Fibroblast of pulmonary artery (primary cell): ENCODE measurements around the gene INSYN1.
"Not testable (repeated sequence)": the region's sequence is repeated elsewhere in the genome, so short reads cannot be mapped to it uniquely, and the experiment has no call there.

Experiments used
- DNase-seq: peaks from one replicate; pipeline ENCODE4 v3.0.0-alpha.2; 2010; ENCODE audit warnings: low read depth
- H3K4me3 ChIP-seq: replicated peaks from 2 replicates; pipeline ENCODE4 v1.5.1; 2011; ENCODE audit warnings: low read depth, mild to moderate bottlenecking, control low read depth, low read length, moderate library complexity
- TF ChIP-seq, protein P1 (sequence below): IDR thresholded peaks from 2 replicates; pipeline ENCODE4 v1.5.1; 2011; ENCODE audit warnings: mild to moderate bottlenecking, control low read depth, low read length, inconsistent platforms; ENCODE audit errors: missing control alignments

Gene INSYN1

DNA sequence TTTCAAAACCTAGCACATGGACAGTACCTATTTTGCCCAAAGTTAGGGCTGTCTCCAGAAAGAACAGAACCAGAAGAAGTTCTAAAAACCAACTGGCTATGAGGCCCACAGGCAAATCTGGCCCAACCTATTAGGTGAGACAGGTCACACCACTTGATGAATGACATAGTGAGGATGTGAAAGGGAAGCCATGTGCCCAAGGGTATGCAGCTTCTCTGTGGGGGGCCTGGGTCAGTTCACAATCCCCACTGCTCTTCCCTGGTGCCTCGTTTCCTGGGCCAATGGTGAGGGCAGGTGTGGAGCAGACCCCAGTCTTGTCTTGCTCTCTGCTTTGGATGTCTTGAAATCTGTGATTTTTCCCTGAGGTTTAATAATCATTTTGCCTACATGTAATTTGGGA, 8.9 kb downstream of the INSYN1 start:
- TF ChIP-seq, protein P1, sequence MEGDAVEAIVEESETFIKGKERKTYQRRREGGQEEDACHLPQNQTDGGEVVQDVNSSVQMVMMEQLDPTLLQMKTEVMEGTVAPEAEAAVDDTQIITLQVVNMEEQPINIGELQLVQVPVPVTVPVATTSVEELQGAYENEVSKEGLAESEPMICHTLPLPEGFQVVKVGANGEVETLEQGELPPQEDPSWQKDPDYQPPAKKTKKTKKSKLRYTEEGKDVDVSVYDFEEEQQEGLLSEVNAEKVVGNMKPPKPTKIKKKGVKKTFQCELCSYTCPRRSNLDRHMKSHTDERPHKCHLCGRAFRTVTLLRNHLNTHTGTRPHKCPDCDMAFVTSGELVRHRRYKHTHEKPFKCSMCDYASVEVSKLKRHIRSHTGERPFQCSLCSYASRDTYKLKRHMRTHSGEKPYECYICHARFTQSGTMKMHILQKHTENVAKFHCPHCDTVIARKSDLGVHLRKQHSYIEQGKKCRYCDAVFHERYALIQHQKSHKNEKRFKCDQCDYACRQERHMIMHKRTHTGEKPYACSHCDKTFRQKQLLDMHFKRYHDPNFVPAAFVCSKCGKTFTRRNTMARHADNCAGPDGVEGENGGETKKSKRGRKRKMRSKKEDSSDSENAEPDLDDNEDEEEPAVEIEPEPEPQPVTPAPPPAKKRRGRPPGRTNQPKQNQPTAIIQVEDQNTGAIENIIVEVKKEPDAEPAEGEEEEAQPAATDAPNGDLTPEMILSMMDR: no peak
- DNase-seq: no peak
- no peak overlapping the region for H3K4me3 ChIP-seq

DNA sequence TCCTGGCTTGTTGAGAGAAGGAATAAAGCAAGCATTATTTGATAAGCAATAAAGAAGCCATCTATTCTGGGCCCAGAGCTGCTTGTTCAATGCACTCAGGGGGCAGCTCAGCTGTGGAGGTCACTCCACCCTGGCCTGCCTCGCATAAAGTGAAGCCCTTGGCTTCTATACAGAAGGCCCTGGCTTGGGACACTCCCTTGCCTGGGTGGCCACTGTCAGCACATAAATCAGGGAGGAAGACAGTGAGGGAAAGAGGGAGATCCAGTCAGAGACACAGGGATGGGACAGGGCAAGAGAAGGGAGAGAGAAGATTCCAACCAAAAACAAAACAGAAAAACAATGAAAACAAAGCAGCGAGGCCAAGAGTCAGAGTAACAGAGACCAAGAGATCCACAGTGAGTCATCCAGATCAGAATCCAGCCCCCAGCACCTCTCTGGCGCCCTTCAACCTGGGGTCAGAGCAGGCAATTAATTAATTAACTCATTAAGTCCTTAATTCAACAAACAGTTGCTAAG, 11.8 kb downstream of the INSYN1 start:
- no peak overlapping the region for H3K4me3 ChIP-seq
- TF ChIP-seq, protein P1: no peak
- DNase-seq: no peak

DNA sequence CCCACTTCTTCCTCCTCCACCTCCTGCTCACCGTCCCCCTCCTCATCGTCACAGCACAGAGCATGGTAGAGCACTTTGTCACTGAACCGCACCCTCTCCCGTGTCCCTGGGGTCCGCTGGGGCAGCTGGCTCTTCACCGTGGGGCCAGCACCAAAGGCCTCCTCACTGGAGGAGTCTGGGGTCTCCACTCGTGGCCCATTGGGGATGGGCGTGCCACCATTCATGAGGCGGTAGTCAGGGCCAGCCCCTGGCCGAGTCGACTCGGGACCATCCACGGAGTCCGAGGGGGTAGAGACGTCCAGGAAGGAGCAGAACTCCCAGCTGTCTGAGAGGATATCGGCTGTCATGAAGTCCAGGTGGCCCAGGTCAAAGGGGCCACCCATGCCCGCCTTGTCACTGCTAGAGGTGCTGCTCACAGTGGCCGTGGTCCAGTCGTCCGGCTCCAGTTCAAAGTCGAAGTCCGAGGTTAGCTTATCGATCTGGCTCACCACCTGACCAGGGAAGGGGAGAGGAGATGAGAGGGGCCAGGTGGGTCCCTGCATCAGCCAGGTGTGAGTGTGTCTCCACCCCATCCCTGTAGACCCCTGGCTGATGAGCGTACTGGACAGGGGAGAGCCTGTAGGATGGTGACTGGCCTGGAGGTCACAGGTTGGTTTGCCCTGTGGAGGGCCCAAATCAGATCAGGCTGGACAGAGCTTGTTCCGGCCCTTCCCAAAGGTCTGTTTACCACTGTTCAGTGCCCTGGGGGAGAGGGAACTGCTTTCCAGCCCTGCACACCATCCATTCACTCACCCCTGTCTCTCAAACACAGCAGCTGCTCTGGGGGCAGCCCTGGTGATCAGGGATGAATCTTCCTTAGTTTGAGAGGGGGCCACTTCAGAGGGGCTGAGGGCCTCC, 12.8 kb downstream of the INSYN1 start:
- TF ChIP-seq, protein P1: no peak
- no peak for DNase-seq
- H3K4me3 ChIP-seq: no peak overlapping the region

DNA sequence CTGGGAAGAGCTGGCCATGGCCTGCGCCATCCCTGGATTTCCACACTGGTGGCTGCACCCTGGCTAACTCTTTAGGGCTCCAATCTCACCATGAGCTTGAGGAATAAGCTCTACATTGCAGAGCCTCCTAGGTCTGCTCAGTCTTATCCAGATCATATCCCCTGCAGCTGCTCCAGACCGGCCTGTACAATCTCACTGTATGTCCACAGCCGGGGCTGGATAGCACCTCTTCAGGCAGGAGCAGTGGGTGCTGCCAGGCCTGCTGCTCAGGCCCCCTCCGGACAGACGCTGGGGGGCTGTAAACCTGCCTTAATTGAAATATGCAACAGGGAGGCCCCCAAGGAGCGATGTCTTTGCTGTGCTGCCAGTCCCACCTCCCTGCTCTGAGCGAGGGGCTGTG, 15.6 kb downstream of the INSYN1 start:
- no peak for DNase-seq
- TF ChIP-seq, protein P1: no peak
- no peak overlapping the region for H3K4me3 ChIP-seq

DNA sequence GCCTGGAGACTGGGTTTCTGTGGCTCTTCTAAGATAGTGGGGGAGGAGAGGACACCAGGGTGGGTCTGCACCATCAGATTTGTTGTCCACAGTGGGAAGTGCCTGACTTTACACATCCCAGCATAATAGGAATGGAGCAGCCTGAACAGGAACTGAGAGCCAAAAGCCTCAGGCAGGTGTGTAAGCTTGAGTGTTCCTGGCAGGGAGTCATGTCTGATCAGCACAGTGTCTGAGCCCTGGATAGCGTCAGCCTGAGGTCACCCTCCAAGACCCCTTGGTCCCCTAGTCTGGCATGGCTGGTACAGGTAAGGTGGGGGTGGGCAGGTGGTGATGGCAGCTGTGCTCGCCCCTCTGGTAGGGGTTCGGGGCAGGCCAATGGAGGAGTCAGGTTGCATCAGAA, 20.2 kb downstream of the INSYN1 start:
- no peak for DNase-seq
- H3K4me3 ChIP-seq: no peak overlapping the region
- TF ChIP-seq, protein P1: no peak

DNA sequence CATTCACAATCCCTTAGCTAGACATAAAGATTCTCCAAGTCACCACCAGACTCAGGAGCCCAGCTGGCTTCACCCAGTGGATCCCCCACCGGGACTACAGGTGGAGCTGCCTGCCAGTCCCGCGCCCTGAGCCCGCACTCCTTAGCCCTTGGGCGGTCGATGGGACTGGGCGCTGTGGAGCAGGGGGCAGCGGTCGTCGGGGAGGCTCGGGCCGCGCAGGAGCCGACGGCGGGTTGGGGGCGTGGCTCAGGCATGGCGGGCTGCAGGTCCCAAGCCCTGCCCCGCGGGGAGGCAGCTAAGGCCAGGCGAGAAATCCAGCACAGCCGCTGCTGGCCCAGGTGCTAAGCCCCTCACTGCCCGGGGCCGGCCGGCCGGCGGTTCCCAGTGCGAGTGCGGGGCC, 21.1 kb downstream of the INSYN1 start:
- not testable (repeated sequence) for H3K4me3 ChIP-seq, DNase-seq

DNA sequence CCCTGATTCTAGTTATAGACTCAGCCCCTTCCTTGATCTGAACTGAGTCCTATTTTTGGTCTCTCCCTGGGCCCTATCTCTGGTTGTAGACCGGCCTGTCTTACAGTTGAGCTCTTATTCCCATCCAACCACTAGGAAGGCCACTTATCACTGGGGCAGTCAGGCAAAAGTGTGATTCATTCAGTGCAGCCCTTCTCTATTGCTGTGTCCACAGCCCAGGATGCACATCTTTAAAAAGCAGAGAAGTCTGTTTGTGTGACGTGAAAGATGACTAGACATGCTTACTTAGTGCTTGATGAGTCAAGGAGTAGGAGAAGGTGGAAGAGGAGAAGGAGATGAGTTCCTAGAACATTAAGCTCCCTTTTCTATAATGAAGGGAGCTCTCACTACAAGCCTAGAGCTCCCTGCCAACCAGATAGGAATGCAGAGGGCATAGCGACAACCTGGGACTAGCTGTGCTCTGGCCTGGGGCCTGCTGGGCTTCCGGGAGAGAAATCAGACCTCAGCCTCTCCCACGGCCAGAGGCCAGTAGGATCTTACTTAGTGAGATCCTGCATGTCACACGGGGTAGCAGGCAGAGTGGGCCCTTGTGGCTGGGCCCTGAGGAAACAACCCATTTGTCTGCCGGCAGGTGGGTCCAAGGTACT, 25.7 kb downstream of the INSYN1 start:
- peak; percentile 61 for DNase-seq
- TF ChIP-seq, protein P1: no peak
- no peak overlapping the region for H3K4me3 ChIP-seq
